BE2C (cell line): ENCODE results near the gene PALM.
"Not testable (repeated sequence)": the region's sequence is repeated elsewhere in the genome, so short reads cannot be mapped to it uniquely, and the experiment has no call there.

ENCODE experiments used
- DNase-seq: peaks from one replicate; pipeline ENCODE4 v3.0.0-alpha.2; 2020
- H3K27me3 ChIP-seq: fragments of 250-450 bp; sonication (Bioruptor Pico); 2 replicates; pipeline ENCODE4 v1.5.1; 2020; ENCODE audit warnings: mild to moderate bottlenecking
- H3K36me3 ChIP-seq: fragments of 250-450 bp; sonication (Bioruptor Pico); 2 replicates; pipeline ENCODE4 v1.5.1; 2020; ENCODE audit warnings: mild to moderate bottlenecking
- H3K4me1 ChIP-seq: fragments of 250-450 bp; sonication (Bioruptor Pico); 2 replicates; pipeline ENCODE4 v1.5.1; 2020
- H3K4me3 ChIP-seq: 2 replicates; pipeline ENCODE4 v1.5.1; 2011; ENCODE audit warnings: low read depth, low read length
- H3K9me3 ChIP-seq: fragments of 250-450 bp; sonication (Bioruptor Pico); 2 replicates; pipeline ENCODE4 v1.5.1; 2020
- TF ChIP-seq, protein P1 (sequence below): IDR thresholded peaks from 2 replicates; pipeline ENCODE4 v1.5.1; 2012; ENCODE audit warnings: mild to moderate bottlenecking, low read depth, low read length

The PALM gene

DNA sequence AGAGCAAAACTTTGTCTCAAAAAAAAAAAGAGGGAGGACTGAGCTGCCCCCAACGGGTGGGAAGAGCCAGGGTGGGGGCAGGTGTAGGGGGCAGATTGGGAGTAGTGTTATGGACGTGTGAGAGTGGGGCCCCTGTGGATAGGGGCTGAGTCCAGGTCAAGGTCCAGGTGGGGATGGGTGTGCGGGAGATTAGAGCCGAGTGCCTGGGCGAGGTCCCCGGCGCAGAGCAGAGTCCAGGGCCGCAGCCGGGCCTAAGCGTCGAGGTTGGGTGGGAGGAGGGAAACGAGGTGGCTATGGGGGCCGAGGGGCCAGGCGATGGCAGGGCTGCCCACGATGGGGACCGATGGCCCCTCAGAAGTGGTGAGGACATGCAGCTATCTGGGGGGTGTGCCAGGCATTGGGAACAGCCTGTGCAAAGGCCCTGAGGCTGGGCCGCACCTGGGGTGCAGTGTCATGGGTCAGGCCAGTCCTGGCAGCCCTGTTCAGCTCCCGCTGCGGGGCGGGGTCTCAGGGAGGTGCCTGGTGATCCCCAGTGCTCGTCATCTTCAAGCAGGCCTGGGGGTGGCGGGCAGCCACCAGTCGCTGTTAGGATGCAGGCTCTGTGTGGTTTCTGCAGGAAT lies 29.9 kb downstream of the PALM start:
- Histone ChIP-seq H3K9me3 (no peaks in the 10 kb centered on the region), H3K27me3 (no peaks in the 10 kb centered on the region), H3K4me3 (no peak overlapping the region), H3K36me3 (no peaks in the 10 kb centered on the region), H3K4me1 (no peaks in the 10 kb centered on the region)
- TF ChIP-seq, protein P1, sequence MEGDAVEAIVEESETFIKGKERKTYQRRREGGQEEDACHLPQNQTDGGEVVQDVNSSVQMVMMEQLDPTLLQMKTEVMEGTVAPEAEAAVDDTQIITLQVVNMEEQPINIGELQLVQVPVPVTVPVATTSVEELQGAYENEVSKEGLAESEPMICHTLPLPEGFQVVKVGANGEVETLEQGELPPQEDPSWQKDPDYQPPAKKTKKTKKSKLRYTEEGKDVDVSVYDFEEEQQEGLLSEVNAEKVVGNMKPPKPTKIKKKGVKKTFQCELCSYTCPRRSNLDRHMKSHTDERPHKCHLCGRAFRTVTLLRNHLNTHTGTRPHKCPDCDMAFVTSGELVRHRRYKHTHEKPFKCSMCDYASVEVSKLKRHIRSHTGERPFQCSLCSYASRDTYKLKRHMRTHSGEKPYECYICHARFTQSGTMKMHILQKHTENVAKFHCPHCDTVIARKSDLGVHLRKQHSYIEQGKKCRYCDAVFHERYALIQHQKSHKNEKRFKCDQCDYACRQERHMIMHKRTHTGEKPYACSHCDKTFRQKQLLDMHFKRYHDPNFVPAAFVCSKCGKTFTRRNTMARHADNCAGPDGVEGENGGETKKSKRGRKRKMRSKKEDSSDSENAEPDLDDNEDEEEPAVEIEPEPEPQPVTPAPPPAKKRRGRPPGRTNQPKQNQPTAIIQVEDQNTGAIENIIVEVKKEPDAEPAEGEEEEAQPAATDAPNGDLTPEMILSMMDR: no peak
- DNase-seq: no peak

DNA sequence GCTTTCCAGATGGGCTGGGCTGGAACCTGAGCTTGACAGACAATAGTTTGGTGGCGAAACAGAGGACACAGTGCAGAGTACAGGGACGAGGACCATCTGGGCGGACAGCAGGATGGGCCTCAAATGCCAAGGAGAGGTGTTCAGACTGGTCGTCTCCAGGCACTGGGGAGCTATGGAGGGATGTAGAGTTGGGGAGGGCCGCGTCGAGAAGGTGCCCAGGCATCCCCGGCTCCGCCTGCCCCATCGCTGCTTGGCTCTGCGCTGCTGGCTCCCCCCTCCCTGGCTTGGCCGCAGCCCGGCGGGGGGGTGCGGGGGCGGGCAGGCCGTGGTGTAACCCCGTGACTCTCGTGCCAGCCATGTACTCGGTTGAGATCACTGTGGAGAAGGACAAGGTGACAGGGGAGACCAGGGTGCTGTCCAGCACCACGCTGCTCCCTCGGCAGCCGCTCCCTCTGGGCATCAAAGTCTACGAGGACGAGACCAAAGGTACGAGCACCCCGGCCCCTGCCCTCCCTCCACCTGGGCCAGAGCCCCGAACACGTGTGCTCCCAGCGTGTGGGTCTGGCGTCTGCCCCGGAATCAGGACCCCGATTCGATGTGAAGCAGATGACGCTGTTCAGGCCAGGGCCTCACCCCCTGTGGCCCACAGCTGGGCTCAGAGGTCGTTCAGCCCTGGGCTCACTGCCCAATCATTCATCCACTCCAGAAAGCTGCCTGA lies 31.4 kb downstream of the PALM start:
- no peaks in the 10 kb centered on the region for H3K4me1 ChIP-seq
- no peaks in the 10 kb centered on the region for H3K36me3 ChIP-seq
- no peak for DNase-seq
- H3K9me3 ChIP-seq: no peaks in the 10 kb centered on the region
- no peaks in the 10 kb centered on the region for H3K27me3 ChIP-seq
- TF ChIP-seq, protein P1: no peak
- H3K4me3 ChIP-seq: no peak overlapping the region

DNA sequence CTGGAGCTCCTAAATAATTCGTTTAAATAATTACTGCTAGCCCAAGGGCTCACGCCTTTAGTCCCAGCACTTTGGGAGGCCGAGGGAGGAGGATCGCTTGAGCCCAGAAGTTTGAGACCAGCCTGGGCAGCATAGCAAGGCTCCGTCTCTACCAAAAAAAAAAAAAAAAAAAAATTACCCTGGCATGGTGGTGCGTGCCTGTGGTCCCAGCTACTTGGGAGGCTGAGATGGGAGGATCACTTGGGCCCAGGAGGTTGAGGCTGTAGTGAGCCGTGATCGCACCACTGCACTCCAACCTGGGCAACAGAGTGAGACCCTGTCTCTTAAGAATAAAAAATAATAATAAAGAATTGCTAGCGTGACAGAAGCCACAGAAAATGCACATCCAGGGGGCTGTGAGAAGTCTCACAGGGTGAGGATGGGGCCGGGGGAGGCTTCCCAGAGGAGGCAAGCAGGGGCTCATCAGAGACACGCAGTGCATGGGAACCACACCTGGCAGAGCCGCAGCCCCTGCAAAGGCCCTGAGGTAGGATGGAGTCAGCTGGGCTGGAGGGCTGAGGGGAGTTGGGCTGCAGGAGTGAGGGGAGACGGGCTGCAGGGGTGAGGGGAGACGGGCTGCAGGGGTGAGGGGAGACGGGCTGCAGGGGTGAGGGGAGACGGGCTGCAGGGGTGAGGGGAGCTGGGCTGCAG lies 32.2 kb downstream of the PALM start:
- not testable (repeated sequence) for H3K36me3 ChIP-seq, H3K4me1 ChIP-seq, DNase-seq, H3K27me3 ChIP-seq, H3K4me3 ChIP-seq, H3K9me3 ChIP-seq

DNA sequence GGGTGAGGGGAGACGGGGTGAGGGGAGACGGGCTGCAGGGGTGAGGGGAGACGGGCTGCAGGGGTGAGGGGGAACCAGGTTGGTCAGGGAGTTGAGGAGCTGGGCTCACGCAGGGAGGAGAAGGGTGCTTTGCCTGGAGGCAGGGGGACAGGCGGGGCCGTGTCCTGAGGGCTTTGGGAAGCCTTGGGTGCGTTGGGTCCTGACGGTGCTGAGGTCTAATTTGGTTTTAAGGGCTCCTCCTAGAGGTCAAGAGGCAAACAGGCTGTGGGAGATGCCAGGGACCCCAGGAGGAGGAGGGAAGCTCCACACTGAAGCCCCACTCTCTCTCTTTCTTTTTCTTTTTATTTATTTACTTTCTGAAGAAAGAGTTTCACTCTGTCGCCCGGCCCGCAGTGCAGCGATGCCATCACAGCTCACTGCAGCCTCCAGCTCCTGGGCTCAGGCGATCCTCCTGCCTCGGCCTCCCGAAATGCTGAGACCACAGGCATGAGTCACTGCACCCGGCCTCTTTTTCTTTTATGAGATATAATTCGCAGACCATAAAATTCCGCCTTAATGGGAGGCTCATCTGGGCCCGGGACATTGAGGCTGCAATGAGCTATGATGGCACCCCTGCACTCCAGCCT lies 32.9 kb downstream of the PALM start:
- Histone ChIP-seq H3K27me3 (no peaks in the 10 kb centered on the region), H3K9me3 (no peaks in the 10 kb centered on the region), H3K36me3 (no peaks in the 10 kb centered on the region), H3K4me1 (no peaks in the 10 kb centered on the region), H3K4me3 (no peak overlapping the region)
- TF ChIP-seq, protein P1: peak; percentile 27
- no peak for DNase-seq

DNA sequence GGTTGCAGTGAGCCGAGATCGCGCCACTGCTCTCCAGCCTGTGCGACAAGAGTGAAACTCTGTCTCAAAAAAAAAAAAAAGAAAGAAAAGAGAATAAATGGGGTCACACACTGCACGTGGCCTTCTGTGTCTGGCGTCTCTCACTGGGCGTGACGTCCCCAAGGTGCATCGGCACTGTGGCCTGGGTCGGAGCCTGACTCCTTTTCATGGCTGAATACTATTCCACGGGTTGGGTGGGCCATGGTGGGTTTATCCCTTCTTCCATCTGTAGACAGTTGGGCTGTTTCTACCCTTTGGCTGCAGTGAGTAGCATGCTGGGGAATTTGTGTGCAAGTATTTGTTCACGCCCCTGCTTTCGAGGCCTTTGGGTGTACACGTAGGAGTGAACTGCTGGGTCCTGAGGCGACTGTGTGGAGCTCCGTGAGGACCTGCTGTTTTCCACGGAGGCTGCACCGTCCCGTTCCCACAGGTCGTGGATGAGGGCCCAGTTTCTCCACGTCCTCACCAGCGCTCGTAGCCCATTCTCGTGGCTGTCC lies 33.9 kb downstream of the PALM start:
- H3K27me3 ChIP-seq: no peaks in the 10 kb centered on the region
- H3K4me3 ChIP-seq: no peak overlapping the region
- no peaks in the 10 kb centered on the region; the same call in 1 of the 2 replicates for H3K9me3 ChIP-seq
- no peaks in the 10 kb centered on the region for H3K36me3 ChIP-seq
- no peaks in the 10 kb centered on the region for H3K4me1 ChIP-seq
- no peak for DNase-seq
- TF ChIP-seq, protein P1: no peak

DNA sequence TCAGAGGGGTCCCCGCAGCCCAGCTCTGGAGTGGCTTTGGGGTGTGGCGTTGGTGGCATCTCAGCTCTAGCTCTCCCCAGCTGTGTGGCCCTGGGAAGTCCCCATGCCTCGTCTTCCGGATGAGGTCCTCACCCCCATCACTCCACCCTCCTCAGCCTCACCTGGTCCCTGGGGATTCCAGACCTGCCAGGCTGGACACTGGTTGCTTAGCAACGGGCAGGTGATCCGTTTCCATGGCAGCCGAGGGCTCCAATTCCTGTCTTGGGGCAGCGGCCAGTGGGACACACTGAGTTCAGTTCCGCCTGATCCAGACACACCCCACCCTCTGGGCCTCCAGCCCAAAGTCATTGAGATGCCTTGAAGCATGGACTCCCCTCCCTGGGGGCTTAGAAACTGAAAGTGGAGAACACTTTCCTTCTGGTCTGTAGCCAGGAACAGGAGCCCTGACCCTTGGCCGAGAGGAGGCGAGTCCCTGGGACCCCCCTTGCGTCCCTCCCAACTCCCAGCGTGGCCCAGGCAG lies 34.5 kb downstream of the PALM start:
- Histone ChIP-seq H3K36me3 (no peaks in the 10 kb centered on the region), H3K9me3 (no peaks in the 10 kb centered on the region; the same call in 1 of the 2 replicates), H3K4me1 (no peaks in the 10 kb centered on the region), H3K4me3 (no peak overlapping the region), H3K27me3 (no peaks in the 10 kb centered on the region)
- TF ChIP-seq, protein P1: no peak
- no peak for DNase-seq

DNA sequence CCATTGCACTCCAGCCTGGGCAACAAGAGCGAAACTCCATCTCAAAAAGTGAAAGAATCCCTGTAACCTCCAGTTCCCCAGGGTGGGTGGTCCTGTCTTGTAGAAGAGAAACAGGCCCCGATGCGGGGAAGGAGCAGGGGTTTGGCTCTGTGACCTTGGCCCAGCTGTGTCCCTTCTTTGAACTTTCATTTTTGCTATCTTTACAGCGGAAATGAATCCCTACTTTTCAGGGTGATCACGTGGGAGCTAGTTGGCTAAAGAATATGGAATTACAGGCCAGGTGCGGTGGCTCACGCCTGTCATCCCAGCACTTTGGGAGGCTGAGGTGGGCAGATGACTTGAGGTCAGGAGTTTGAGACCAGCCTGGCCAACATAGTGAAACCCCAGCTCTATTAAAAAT lies 36.4 kb downstream of the PALM start:
- not testable (repeated sequence) for H3K36me3 ChIP-seq, H3K4me1 ChIP-seq, H3K4me3 ChIP-seq, H3K9me3 ChIP-seq, DNase-seq, H3K27me3 ChIP-seq
